Gastrocnemius medialis (tissue), 4 donors: ENCODE data around the gene PIAS2. TPM values are rescaled to one million over a fixed set of nuclear protein-coding genes. Genes with fewer than 3 reads are reported as not detected.

Experiments
- ATAC-seq, 2 donors: fragments of 150-250 bp; one replicate each; pipeline ENCODE4 v1.9.1; 2016
- DNase-seq, 2 donors: peaks; one replicate each; pipeline ENCODE4 v3.0.0-alpha.2; 2019
- H3K27ac ChIP-seq, 4 donors: fragments of 200-600 bp; sonication (generic); 1 replicate in 1 of 4; 2 replicates in 3 of 4; pipeline ENCODE4 v1.5.1; 2016 to 2018; ENCODE audit warnings: mild to moderate bottlenecking in 2 of 4, moderate library complexity in 1 of 4
- H3K27me3 ChIP-seq, 3 donors: fragments of 200-600 bp; sonication (generic) in 2 of 3; 1 replicate in 1 of 3; 2 replicates in 2 of 3; pipeline versions ENCODE4 v1.5.1 to v1.6.0; 2016 to 2019; ENCODE audit warnings: mild to moderate bottlenecking in 1 of 3, moderate library complexity in 1 of 3
- H3K36me3 ChIP-seq, 2 donors: fragments of 200-600 bp; sonication (generic) in 1 of 2; one replicate each; pipeline ENCODE4 v1.5.1; 2017 to 2018
- H3K4me1 ChIP-seq, 2 donors: fragments of 200-600 bp; sonication (generic) in 1 of 2; one replicate each; pipeline ENCODE4 v1.5.1; 2016 to 2017; ENCODE audit warnings: mild to moderate bottlenecking in 2 of 2
- H3K4me3 ChIP-seq, 4 donors: fragments of 200-600 bp; sonication (generic) in 3 of 4; 1 replicate in 1 of 4; 2 replicates in 3 of 4; pipeline ENCODE4 v1.5.1; 2016 to 2019; ENCODE audit warnings: mild to moderate bottlenecking in 2 of 4
- H3K9me3 ChIP-seq, 3 donors: fragments of 200-600 bp; sonication (generic) in 2 of 3; 1 replicate in 1 of 3; 2 replicates in 2 of 3; pipeline ENCODE4 v1.5.1; 2016 to 2019
- POLR2A ChIP-seq, 2 donors: fragments of 450-650 bp; IDR thresholded peaks; one replicate each; pipeline ENCODE4 v1.6.1; 2017; ENCODE audit warnings: antibody characterized with exemption in 2 of 2, mild to moderate bottlenecking in 2 of 2, moderate library complexity in 2 of 2
- in situ Hi-C, 4 donors: fragments of 200-750 bp; cut with MboI; loops; one replicate each; pipeline versions ENCODE4 v1.15.0 to v1.8.0; 2017; ENCODE audit warnings: low sequenced_read_pairs in 4 of 4
- intact Hi-C: fragments of 100-400 bp; cut with DNase I; formaldehyde crosslinking; loops from one replicate; pipeline ENCODE4 v1.15.1; 2023; ENCODE audit warnings: low total_unique reads
- total RNA-seq, 4 donors: library from RNA; depleted of rRNA; stranded (reverse); fragments of >200 nt; gene quantifications; one replicate each; pipeline versions ENCODE4 v1.1.0 to v1.2.3, GENCODE V29; 2016
- TF ChIP-seq, protein P1 (sequence below), 5 experiments: fragments of 450-650 bp in 3 of 5; fragments of 200-600 bp in 2 of 5; sonication (generic) in 2 of 5; IDR thresholded peaks in 4 of 5; conservative IDR thresholded peaks in 1 of 5; 1 replicate in 4 of 5; 2 replicates in 1 of 5; pipeline ENCODE4 v1.5.1; 2016 to 2019; ENCODE audit warnings: antibody characterized with exemption in 5 of 5, mild to moderate bottlenecking in 3 of 5, moderate library complexity in 3 of 5

Gene PIAS2
- total RNA-seq, 4 donors from 2014 or later = 14.9 to 41.2 (median 25.1) TPM

DNA sequence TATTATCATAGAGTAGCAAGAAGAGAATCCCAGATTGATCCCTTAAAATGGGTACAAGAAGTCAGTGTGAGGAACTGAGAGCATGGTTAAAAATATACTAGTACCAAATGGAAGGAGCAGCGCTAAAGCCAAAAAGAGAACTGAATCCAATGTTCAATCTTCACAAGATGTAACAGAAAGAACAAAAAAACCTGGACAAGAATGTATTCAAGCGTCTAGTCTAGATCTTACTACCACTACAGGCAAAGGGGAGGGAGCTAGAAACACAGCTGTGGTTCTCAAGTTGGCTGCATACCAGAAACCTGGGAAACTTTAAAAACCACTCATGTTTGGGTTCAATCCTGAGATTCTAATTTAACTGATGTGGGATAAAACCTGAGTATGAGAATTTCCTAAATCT is 57.5 kb downstream of the PIAS2 start:
- no peaks in the 10 kb centered on the region for H3K27me3 ChIP-seq
- in situ Hi-C loops = no loop called here
- H3K36me3 ChIP-seq = peaks cover 0 to 7% of the 10 kb centered on the region in 2 donors
- H3K4me1 ChIP-seq = peaks cover 16 to 18% of the 10 kb centered on the region in 2 donors
- H3K9me3 ChIP-seq = no peaks in the 10 kb centered on the region
- intact Hi-C loops = loop anchor here (10.0 kb wide), 1 partner anchor 185 kb away; no protein-coding TSS in a partner anchor
- H3K4me3 ChIP-seq = no peak overlapping the region
- DNase-seq (no peak), ATAC-seq (no peak)
- H3K27ac ChIP-seq = no peak overlapping the region
- TF ChIP-seq, protein P1, sequence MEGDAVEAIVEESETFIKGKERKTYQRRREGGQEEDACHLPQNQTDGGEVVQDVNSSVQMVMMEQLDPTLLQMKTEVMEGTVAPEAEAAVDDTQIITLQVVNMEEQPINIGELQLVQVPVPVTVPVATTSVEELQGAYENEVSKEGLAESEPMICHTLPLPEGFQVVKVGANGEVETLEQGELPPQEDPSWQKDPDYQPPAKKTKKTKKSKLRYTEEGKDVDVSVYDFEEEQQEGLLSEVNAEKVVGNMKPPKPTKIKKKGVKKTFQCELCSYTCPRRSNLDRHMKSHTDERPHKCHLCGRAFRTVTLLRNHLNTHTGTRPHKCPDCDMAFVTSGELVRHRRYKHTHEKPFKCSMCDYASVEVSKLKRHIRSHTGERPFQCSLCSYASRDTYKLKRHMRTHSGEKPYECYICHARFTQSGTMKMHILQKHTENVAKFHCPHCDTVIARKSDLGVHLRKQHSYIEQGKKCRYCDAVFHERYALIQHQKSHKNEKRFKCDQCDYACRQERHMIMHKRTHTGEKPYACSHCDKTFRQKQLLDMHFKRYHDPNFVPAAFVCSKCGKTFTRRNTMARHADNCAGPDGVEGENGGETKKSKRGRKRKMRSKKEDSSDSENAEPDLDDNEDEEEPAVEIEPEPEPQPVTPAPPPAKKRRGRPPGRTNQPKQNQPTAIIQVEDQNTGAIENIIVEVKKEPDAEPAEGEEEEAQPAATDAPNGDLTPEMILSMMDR (IDR thresholded peaks at IDR 0.05 in 4 of 5, conservative IDR thresholded peaks at IDR 0.05 in 1 of 5) = no peak
- TF ChIP-seq POLR2A (IDR thresholded peaks at IDR 0.05) = no peak

DNA sequence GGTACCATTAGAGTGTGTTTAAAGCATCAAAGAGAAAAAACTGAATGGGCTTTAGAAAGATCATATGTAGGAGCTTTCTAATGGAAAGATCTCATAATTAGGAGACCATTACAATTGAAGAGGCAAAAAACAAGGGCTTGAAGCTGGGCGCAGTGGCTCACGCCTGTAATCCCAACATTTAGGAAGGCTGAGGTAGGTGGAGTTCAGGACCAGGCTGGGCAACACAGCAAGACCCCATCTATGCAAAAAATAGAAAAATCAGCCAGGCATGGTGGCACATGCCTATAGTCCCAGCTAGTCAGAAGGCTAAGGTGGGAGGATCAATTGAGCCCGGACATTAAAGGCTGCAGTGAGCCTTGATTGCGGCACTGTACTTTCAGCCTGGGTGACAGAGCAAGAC is 59.0 kb downstream of the PIAS2 start:
- ATAC-seq (no peak), DNase-seq (no peak)
- Histone ChIP-seq H3K36me3 (peaks cover 0 to 15% of the 10 kb centered on the region in 2 donors), H3K4me1 (peaks cover 16 to 18% of the 10 kb centered on the region in 2 donors), H3K27ac (no peak overlapping the region), H3K4me3 (no peak overlapping the region), H3K9me3 (no peaks in the 10 kb centered on the region), H3K27me3 (no peaks in the 10 kb centered on the region)
- intact Hi-C loops = loop anchor here (10.0 kb wide), 1 partner anchor 183 kb away; no protein-coding TSS in a partner anchor
- in situ Hi-C loops = no loop called here
- no peak for TF ChIP-seq POLR2A (IDR thresholded peaks at IDR 0.05)
- TF ChIP-seq, protein P1 (IDR thresholded peaks at IDR 0.05 in 4 of 5, conservative IDR thresholded peaks at IDR 0.05 in 1 of 5) = no peak

DNA sequence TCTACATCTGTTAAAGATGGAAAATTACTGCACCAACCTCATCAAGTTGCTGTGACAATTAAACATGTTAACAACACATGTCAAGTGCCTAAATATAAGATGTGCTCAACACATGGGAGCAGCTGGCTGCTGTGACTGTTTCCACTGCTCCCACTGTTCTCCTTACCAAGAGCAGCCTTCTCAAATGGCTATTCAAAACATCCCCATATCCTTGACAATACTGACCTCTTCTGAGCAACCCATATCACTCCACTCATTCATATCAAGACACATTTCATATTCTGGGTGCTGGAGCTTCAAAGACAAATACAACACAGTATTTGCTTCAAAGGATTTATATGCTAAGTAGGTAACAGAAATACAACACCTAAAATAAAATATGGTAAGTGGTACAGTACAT is 60.3 kb downstream of the PIAS2 start:
- Histone ChIP-seq H3K9me3 (no peaks in the 10 kb centered on the region), H3K36me3 (peaks cover 0 to 15% of the 10 kb centered on the region in 2 donors), H3K27ac (no peak overlapping the region), H3K27me3 (no peaks in the 10 kb centered on the region), H3K4me1 (peaks cover 16 to 18% of the 10 kb centered on the region in 2 donors), H3K4me3 (no peak overlapping the region)
- ATAC-seq (peak; percentile 71 to 85), DNase-seq (no peak)
- in situ Hi-C loops = no loop called here
- TF ChIP-seq, protein P1 (IDR thresholded peaks at IDR 0.05 in 4 of 5, conservative IDR thresholded peaks at IDR 0.05 in 1 of 5) = peak in 2 of 5 experiments; percentile 34 to 37
- TF ChIP-seq POLR2A (IDR thresholded peaks at IDR 0.05) = no peak
- intact Hi-C loops = loop anchor here (10.0 kb wide), 1 partner anchor 182 kb away; no protein-coding TSS in a partner anchor

DNA sequence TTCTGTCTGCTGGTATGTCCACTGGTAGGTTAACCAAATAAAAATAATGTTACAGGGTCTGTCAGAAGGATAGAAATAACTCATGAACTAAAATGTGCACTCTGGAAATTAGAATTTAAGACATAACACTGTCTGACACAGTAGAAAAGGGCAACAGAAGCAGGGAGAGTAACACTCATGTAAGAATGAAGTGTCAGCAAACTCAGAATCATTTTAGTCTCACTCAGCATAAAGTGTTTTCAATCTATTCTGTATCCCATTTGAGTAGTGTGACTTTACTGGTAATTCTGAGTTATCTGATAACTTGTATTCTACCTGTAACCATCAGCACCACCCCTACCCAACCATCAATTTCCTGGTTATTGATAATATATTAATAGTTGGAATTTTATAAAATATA is 68.3 kb downstream of the PIAS2 start:
- no peak for DNase-seq
- TF ChIP-seq, protein P1 (IDR thresholded peaks at IDR 0.05 in 4 of 5, conservative IDR thresholded peaks at IDR 0.05 in 1 of 5) = no peak
- in situ Hi-C loops (no loop called here), intact Hi-C loops (no loop called here)
- peaks cover 11 to 13% of the 10 kb centered on the region in 2 donors for H3K4me1 ChIP-seq
- H3K9me3 ChIP-seq = no peaks in the 10 kb centered on the region
- H3K27ac ChIP-seq = no peak overlapping the region
- peaks cover 0 to 6% of the 10 kb centered on the region in 2 donors for H3K36me3 ChIP-seq
- no peak overlapping the region for H3K4me3 ChIP-seq
- ATAC-seq = no peak
- H3K27me3 ChIP-seq = no peaks in the 10 kb centered on the region

DNA sequence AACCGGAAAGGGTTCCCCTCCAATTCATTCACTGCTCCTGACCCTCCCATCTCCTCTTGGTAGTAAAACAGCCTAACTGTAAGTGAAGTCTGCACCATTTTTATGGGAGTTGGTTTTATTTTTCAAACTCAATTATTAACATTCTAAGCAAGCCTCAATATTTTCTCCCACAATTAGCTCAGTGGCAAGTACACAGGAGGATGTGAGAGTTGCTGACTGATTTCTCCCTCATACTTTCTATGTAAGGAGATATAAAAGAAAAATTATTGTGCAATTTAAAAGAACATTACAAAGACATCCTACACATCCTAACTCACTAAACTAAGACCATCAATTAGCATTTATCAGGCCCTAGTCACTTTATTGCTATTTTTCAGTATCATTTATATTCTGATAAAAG is 73.9 kb downstream of the PIAS2 start:
- H3K4me1 ChIP-seq = peaks cover 11 to 13% of the 10 kb centered on the region in 2 donors
- DNase-seq (no peak), ATAC-seq (no peak)
- intact Hi-C loops (no loop called here), in situ Hi-C loops (no loop called here)
- H3K4me3 ChIP-seq = no peak overlapping the region
- H3K27ac ChIP-seq = no peak overlapping the region
- TF ChIP-seq, protein P1 (IDR thresholded peaks at IDR 0.05 in 4 of 5, conservative IDR thresholded peaks at IDR 0.05 in 1 of 5) = no peak
- no peak for TF ChIP-seq POLR2A (IDR thresholded peaks at IDR 0.05)
- no peaks in the 10 kb centered on the region for H3K27me3 ChIP-seq
- no peaks in the 10 kb centered on the region for H3K9me3 ChIP-seq
- H3K36me3 ChIP-seq = no peaks in the 10 kb centered on the region
